ENCODE data around the gene ANKRD24. TPM values are rescaled to one million over a fixed set of nuclear protein-coding genes. Genes with fewer than 3 reads are reported as not detected.

The ANKRD24 gene
- total RNA-seq, 1 experiment from 2014 or later, result 10.9 TPM

- intact Hi-C loops (cut with micrococcal nuclease; ENCODE audit: unreplicated experiment), result no loop called here
- no peaks in the 10 kb centered on the region for H3K27me3 ChIP-seq (replicated peaks; ENCODE audit: insufficient read depth, low read depth, low read length, poor library complexity)
- H3K36me3 ChIP-seq (ENCODE audit: insufficient read depth, low read length, poor library complexity, severe bottlenecking), result peaks cover 8% of the 10 kb centered on the region
- DNase-seq (ENCODE audit: low spot score), result no peak
- POLR2A ChIA-PET (ENCODE audit: low non-redundant PET), result no interaction called here
- TF ChIP-seq EZH2 (IDR thresholded peaks at IDR 0.05; ENCODE audit: borderline replicate concordance, low read depth, low read length, poor library complexity, severe bottlenecking) (no peak), CTCF (conservative IDR thresholded peaks at IDR 0.05; ENCODE audit: low read depth, low read length) (no peak)
- H3K9me3 ChIP-seq (ENCODE audit: low read depth, low read length, poor library complexity, severe bottlenecking), result peaks cover 6% of the 10 kb centered on the region
- H3K4me3 ChIP-seq (ENCODE audit: low read depth, low read length, poor library complexity, severe bottlenecking), result no peak overlapping the region
- H3K27ac ChIP-seq (ENCODE audit: low read depth, low read length, poor library complexity, severe bottlenecking), result no peak overlapping the region
- no peaks in the 10 kb centered on the region for H3K4me1 ChIP-seq (ENCODE audit: insufficient read depth, low read length, poor library complexity, severe bottlenecking)
- CTCF ChIA-PET, result no interaction called here
- BruUV-seq (replicated peaks), result no TSS peak
These were observed 78.2 kb downstream of the ANKRD24 start for GRCh38 chr19:4260613-4261191.

- intact Hi-C loops (cut with micrococcal nuclease; ENCODE audit: unreplicated experiment), result loop anchor here (5.0 kb wide), 1 partner anchor 262 kb away; no protein-coding TSS in a partner anchor
- TF ChIP-seq EZH2 (IDR thresholded peaks at IDR 0.05; ENCODE audit: borderline replicate concordance, low read depth, low read length, poor library complexity, severe bottlenecking), result no peak
- TF ChIP-seq CTCF (conservative IDR thresholded peaks at IDR 0.05; ENCODE audit: low read depth, low read length), result no peak
- ChIA-PET POLR2A (ENCODE audit: low non-redundant PET) (no interaction called here), CTCF (no interaction called here)
- Histone ChIP-seq H3K4me1 (ENCODE audit: insufficient read depth, low read length, poor library complexity, severe bottlenecking) (no peaks in the 10 kb centered on the region), H3K27me3 (replicated peaks; ENCODE audit: insufficient read depth, low read depth, low read length, poor library complexity) (no peaks in the 10 kb centered on the region), H3K27ac (ENCODE audit: low read depth, low read length, poor library complexity, severe bottlenecking) (no peak overlapping the region), H3K4me3 (ENCODE audit: low read depth, low read length, poor library complexity, severe bottlenecking) (no peak overlapping the region), H3K36me3 (ENCODE audit: insufficient read depth, low read length, poor library complexity, severe bottlenecking) (peaks cover 15% of the 10 kb centered on the region), H3K9me3 (ENCODE audit: low read depth, low read length, poor library complexity, severe bottlenecking) (no peaks in the 10 kb centered on the region)
- BruUV-seq (replicated peaks), result no TSS peak
- DNase-seq (ENCODE audit: low spot score), result no peak
These were observed 82.3 kb downstream of the ANKRD24 start for GRCh38 chr19:4264812-4265211.

GRCh38 chr19:4266253-4267000 lies 83.9 kb downstream of the ANKRD24 start:
- no peaks in the 10 kb centered on the region for H3K9me3 ChIP-seq (ENCODE audit: low read depth, low read length, poor library complexity, severe bottlenecking)
- H3K4me3 ChIP-seq (ENCODE audit: low read depth, low read length, poor library complexity, severe bottlenecking), result no peak overlapping the region
- intact Hi-C loops (cut with micrococcal nuclease; ENCODE audit: unreplicated experiment), result loop anchor here (5.0 kb wide), 1 partner anchor 261 kb away; no protein-coding TSS in a partner anchor
- no peak overlapping the region for H3K27ac ChIP-seq (ENCODE audit: low read depth, low read length, poor library complexity, severe bottlenecking)
- ChIA-PET POLR2A (ENCODE audit: low non-redundant PET) (no interaction called here), CTCF (interaction anchor here (0.5 to 2.5 kb wide), 9 partner anchors 16 to 370 kb away, joined by 4 to 21 read pairs (median 6); partner anchors contain the start of genes MPND, SH3GL1 and YJU2)
- no peak for TF ChIP-seq CTCF (conservative IDR thresholded peaks at IDR 0.05; ENCODE audit: low read depth, low read length)
- TF ChIP-seq EZH2 (IDR thresholded peaks at IDR 0.05; ENCODE audit: borderline replicate concordance, low read depth, low read length, poor library complexity, severe bottlenecking), result no peak
- DNase-seq (ENCODE audit: low spot score), result no peak
- no peaks in the 10 kb centered on the region for H3K27me3 ChIP-seq (replicated peaks; ENCODE audit: insufficient read depth, low read depth, low read length, poor library complexity)
- peaks cover 15% of the 10 kb centered on the region for H3K36me3 ChIP-seq (ENCODE audit: insufficient read depth, low read length, poor library complexity, severe bottlenecking)
- no peaks in the 10 kb centered on the region for H3K4me1 ChIP-seq (ENCODE audit: insufficient read depth, low read length, poor library complexity, severe bottlenecking)
- no TSS peak for BruUV-seq (replicated peaks)

Measured in A673 (cell line).